ENCODE results near the gene ZNF521.

ZNF521 gene

GRCh38 chr18:25250474-25250851 lies 101.5 kb downstream of the ZNF521 start:
- DNase-seq (ENCODE audit: low spot score), result no peak

- no peak for DNase-seq (ENCODE audit: low spot score)
These were observed 103.2 kb downstream of the ZNF521 start for GRCh38 chr18:25248755-25249154.

- DNase-seq (ENCODE audit: low spot score), result no peak
These were observed 104.2 kb downstream of the ZNF521 start for GRCh38 chr18:25247725-25248124.

- no peak for DNase-seq (ENCODE audit: low spot score)
These were observed 106.9 kb downstream of the ZNF521 start for GRCh38 chr18:25244924-25245698.

- DNase-seq (ENCODE audit: low spot score), result no peak
These were observed 107.8 kb downstream of the ZNF521 start for GRCh38 chr18:25244170-25244569.

- no peak for DNase-seq (ENCODE audit: low spot score)
These were observed 108.2 kb downstream of the ZNF521 start for GRCh38 chr18:25243754-25244153.

- no peak for DNase-seq (ENCODE audit: low spot score)
These were observed 108.7 kb downstream of the ZNF521 start for GRCh38 chr18:25243257-25243656.

GRCh38 chr18:25240420-25240770 lies 111.6 kb downstream of the ZNF521 start:
- DNase-seq (ENCODE audit: low spot score), result no peak

GRCh38 chr18:25239581-25240419 lies 112.2 kb downstream of the ZNF521 start:
- no peak for DNase-seq (ENCODE audit: low spot score)

GRCh38 chr18:25239151-25239550 lies 112.8 kb downstream of the ZNF521 start:
- no peak for DNase-seq (ENCODE audit: low spot score)

- no peak for DNase-seq (ENCODE audit: low spot score)
These were observed 114.2 kb downstream of the ZNF521 start for GRCh38 chr18:25237571-25238267.

GRCh38 chr18:25236736-25237135 lies 115.2 kb downstream of the ZNF521 start:
- no peak for DNase-seq (ENCODE audit: low spot score)

GRCh38 chr18:25235401-25236042 lies 116.4 kb downstream of the ZNF521 start:
- no peak for DNase-seq (ENCODE audit: low spot score)

GRCh38 chr18:25234740-25235345 lies 117.1 kb downstream of the ZNF521 start:
- no peak for DNase-seq (ENCODE audit: low spot score)

- DNase-seq (ENCODE audit: low spot score), result no peak
These were observed 117.7 kb downstream of the ZNF521 start for GRCh38 chr18:25234322-25234639.

GRCh38 chr18:25233528-25234321 lies 118.2 kb downstream of the ZNF521 start:
- no peak for DNase-seq (ENCODE audit: low spot score)

GRCh38 chr18:25231327-25231691 lies 120.7 kb downstream of the ZNF521 start:
- no peak for DNase-seq (ENCODE audit: low spot score)

GRCh38 chr18:25230658-25231326 lies 121.2 kb downstream of the ZNF521 start:
- no peak for DNase-seq (ENCODE audit: low spot score)

- no peak for DNase-seq (ENCODE audit: low spot score)
These were observed 122.0 kb downstream of the ZNF521 start for GRCh38 chr18:25229920-25230319.

GRCh38 chr18:25229081-25229480 lies 122.9 kb downstream of the ZNF521 start:
- DNase-seq (ENCODE audit: low spot score), result no peak

- no peak for DNase-seq (ENCODE audit: low spot score)
These were observed 123.6 kb downstream of the ZNF521 start for GRCh38 chr18:25228410-25228809.
